Lower lobe of right lung (tissue), 2 donors: ENCODE results near the gene RPS6KA2. TPM values are rescaled to one million over a fixed set of nuclear protein-coding genes. Genes with fewer than 3 reads are reported as not detected.

Source experiments
- ATAC-seq, 2 donors: fragments of 200-7000 bp; cut with Tn5 transposase; one replicate each; pipeline ENCODE4 v1.9.1; 2020 to 2022; ENCODE audit warnings: mild to moderate bottlenecking in 2 of 2, moderate library complexity in 2 of 2
- DNase-seq: peaks from one replicate; pipeline ENCODE4 v3.0.0-alpha.2; 2020
- H3K27ac ChIP-seq: fragments of 200-600 bp; one replicate; pipeline ENCODE4 v1.8.0; 2022
- H3K27me3 ChIP-seq: fragments of 200-600 bp; one replicate; pipeline ENCODE4 v1.8.0; 2022; ENCODE audit warnings: low read depth
- H3K36me3 ChIP-seq: fragments of 200-600 bp; one replicate; pipeline ENCODE4 v1.8.0; 2022; ENCODE audit warnings: mild to moderate bottlenecking
- H3K4me1 ChIP-seq: fragments of 200-600 bp; one replicate; pipeline ENCODE4 v1.8.0; 2022
- H3K4me3 ChIP-seq: fragments of 200-600 bp; one replicate; pipeline ENCODE4 v1.8.0; 2022; ENCODE audit warnings: mild to moderate bottlenecking
- H3K9me3 ChIP-seq: fragments of 200-600 bp; one replicate; pipeline ENCODE4 v1.8.0; 2022
- intact Hi-C: fragments of 100-400 bp; cut with DNase I; formaldehyde crosslinking; loops from one replicate; pipeline ENCODE4 v1.11.0; 2022
- total RNA-seq: library from RNA; stranded (reverse); fragmentation: NEBNext Ultra II Directional; extraction: Animal tissue kit (Norgen Biotek cat#: 25700); gene quantifications from one replicate; pipeline ENCODE4 v1.2.1, GENCODE V29; 2021
- TF ChIP-seq, protein P1 (sequence below): fragments of 200-600 bp; IDR thresholded peaks from one replicate; pipeline ENCODE4 v1.8.0; 2022; ENCODE audit warnings: antibody characterized with exemption, mild to moderate bottlenecking
- donor health status: DM: no; HTN: yes; CAD: no; lungs with severe emphysema.

The RPS6KA2 gene
- total RNA-seq, 1 donor from 2014 or later = 102 TPM

DNA sequence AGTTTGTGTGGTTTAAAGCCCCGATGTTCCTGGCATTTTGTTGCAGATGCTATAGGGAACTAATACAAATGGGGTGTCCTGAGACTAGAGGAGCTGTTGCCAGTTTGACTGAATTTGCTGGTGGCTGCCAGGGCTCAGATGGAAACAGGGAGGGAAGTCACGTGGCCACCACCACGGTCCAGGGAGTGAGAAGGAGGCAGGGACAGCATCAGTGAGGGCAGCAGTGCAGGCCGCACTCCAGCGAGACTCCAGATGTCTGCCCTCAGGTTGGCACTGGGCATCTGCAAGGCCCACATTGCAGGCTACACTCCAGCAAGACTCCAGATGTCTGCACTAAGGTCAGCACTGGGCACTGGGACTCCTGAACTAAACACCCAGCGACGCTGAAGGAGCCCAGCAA lies 126.8 kb downstream of the RPS6KA2 start:
- ATAC-seq = no peak
- no peaks in the 10 kb centered on the region for H3K27me3 ChIP-seq
- TF ChIP-seq, protein P1, sequence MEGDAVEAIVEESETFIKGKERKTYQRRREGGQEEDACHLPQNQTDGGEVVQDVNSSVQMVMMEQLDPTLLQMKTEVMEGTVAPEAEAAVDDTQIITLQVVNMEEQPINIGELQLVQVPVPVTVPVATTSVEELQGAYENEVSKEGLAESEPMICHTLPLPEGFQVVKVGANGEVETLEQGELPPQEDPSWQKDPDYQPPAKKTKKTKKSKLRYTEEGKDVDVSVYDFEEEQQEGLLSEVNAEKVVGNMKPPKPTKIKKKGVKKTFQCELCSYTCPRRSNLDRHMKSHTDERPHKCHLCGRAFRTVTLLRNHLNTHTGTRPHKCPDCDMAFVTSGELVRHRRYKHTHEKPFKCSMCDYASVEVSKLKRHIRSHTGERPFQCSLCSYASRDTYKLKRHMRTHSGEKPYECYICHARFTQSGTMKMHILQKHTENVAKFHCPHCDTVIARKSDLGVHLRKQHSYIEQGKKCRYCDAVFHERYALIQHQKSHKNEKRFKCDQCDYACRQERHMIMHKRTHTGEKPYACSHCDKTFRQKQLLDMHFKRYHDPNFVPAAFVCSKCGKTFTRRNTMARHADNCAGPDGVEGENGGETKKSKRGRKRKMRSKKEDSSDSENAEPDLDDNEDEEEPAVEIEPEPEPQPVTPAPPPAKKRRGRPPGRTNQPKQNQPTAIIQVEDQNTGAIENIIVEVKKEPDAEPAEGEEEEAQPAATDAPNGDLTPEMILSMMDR = no peak
- intact Hi-C loops = no loop called here
- no peak overlapping the region for H3K4me3 ChIP-seq
- DNase-seq = no peak
- H3K27ac ChIP-seq = no peak overlapping the region
- peaks cover 96% of the 10 kb centered on the region for H3K36me3 ChIP-seq
- no peaks in the 10 kb centered on the region for H3K4me1 ChIP-seq
- no peaks in the 10 kb centered on the region for H3K9me3 ChIP-seq

DNA sequence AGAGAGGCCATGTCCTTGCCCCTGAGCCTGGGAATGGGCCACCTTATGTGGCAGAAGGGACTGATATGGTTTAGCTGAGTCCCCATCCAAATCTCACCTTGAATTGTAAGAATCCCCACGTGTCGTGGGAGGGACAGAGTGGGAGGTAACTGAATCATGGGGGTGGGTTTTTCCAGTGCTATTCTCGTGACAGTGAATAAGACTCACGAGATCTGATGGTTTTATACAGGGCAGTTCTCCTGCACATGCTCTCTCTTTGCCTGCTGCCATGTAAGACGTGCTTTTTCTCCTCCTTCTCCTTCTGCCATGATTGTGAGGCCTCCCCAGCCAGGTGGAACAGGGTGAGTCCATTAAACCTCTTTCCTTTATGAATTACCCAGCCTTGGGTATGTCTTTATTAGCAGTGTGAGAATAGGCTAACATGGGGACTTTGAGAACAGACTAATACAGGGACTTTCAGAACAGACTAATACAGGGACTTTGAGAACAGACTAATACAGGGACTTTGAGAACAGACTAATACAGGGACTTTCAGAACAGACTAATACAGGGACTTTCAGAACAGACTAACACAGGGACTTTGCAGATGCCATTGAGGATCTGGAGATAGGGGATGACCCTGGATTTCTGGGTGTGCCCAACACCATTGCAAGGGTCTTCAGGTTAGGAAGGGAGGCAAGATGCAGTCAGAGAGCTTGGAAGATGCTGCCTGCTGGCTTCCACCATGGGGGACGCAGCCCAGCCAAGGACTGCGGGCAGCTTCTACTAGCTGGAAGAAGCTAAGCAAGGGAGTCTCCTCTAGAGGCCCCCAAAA lies 127.5 kb downstream of the RPS6KA2 start:
- no peaks in the 10 kb centered on the region for H3K4me1 ChIP-seq
- intact Hi-C loops = no loop called here
- H3K27me3 ChIP-seq = no peaks in the 10 kb centered on the region
- H3K27ac ChIP-seq = no peak overlapping the region
- no peak for DNase-seq
- TF ChIP-seq, protein P1 = no peak
- no peak overlapping the region for H3K4me3 ChIP-seq
- peaks cover 96% of the 10 kb centered on the region for H3K36me3 ChIP-seq
- no peak for ATAC-seq
- H3K9me3 ChIP-seq = no peaks in the 10 kb centered on the region

DNA sequence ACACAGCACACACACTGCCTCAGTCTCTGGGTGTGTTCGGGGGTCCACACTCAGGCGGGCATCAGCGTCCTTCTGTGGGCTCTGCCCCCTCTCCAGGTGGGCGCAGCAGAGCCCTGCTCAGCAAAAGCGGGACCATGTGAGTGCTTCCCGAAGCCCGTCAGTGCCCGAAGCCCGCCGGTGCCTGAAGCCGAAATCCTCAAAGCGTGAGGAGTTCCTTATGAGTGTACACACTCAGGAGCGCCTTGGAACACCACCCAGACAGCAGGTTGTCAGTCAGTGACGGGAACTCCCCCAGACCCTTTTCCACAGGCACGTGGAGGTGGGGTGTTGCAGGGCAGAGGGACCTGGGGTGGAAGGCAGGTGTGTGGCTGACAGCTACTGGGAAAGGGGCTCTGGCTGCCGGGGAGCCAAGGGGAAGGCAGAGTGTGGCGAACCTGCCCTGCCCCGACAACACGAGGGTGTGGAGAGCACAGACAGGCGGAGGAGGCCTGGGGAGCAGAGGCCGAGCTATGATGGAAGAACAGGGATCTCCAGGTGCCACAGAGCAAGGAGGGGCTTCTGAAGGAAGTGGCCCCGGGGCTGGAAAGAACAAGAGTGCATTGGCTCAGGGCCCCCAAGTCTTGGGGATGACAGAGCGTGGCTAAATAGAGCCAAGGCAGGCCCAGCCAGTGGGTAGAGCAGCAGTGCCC lies 128.2 kb downstream of the RPS6KA2 start:
- H3K4me3 ChIP-seq = no peak overlapping the region
- H3K4me1 ChIP-seq = no peaks in the 10 kb centered on the region
- TF ChIP-seq, protein P1 = no peak
- ATAC-seq (no peak), DNase-seq (no peak)
- H3K27ac ChIP-seq = no peak overlapping the region
- peaks cover 96% of the 10 kb centered on the region for H3K36me3 ChIP-seq
- intact Hi-C loops = no loop called here
- H3K27me3 ChIP-seq = no peaks in the 10 kb centered on the region
- H3K9me3 ChIP-seq = no peaks in the 10 kb centered on the region

DNA sequence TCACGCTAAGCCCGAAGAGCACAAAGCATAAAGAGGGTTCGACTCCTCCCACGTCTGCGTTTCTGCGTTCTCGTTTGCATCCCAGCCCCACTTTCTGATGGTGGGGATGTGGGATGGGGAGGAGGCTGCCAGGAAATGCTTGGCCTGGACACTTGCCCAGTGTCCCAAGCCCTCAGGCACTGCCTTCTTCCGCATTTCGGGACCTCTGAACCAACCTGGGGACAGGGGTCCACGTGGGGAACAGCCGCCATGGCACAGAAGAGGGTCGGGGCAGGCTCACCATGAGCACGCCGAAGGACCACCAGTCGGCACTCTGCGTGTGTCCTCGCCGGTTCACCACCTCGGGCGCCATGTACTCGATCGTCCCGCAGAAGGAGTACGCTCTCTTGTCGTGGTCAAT lies 128.8 kb downstream of the RPS6KA2 start:
- DNase-seq (no peak), ATAC-seq (no peak)
- Histone ChIP-seq H3K4me3 (no peak overlapping the region), H3K27ac (no peak overlapping the region), H3K9me3 (no peaks in the 10 kb centered on the region), H3K27me3 (no peaks in the 10 kb centered on the region), H3K4me1 (no peaks in the 10 kb centered on the region), H3K36me3 (peaks cover 96% of the 10 kb centered on the region)
- TF ChIP-seq, protein P1 = no peak
- intact Hi-C loops = no loop called here

DNA sequence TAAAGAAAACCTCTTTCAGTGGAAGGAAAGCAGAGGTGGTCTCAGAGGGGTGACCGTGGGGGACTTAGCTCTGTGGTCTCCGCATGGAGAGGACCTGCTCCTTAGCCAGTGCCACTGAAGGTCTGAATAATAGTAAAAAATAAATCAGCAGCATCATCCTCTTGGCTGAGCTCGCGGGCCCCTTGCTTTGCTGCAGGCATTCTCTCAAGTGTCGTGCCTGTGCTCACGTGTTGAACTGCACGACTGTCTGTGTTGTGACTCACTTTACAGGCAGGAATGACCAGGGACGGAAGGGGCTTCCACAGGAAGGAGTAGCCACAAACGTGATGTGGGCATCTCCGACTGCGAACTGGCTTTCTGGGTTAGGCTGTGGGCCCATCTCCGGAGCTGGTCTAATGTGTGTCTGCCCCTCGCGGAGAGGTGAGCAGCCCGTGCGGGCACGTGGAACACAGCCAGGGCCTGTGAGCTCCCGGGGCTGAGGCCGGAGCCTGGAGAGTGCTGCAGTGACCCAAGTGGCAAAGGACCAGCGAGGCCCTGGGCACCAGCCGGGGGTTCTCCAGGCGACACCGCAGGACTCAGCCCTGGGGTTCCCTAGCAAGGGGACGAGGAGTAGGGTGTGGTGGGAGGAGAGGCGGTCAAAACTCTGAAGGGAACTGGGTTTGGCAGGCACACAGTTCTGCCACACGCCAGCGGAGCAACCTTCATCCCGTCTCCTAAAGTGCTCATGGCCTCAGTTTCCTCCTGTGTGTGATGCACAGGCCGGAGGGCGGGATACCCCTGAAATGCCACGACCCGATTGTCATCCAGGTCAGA lies 129.8 kb downstream of the RPS6KA2 start:
- TF ChIP-seq, protein P1 = no peak
- peaks cover 87% of the 10 kb centered on the region for H3K36me3 ChIP-seq
- no peak overlapping the region for H3K27ac ChIP-seq
- H3K27me3 ChIP-seq = no peaks in the 10 kb centered on the region
- no peak for DNase-seq
- ATAC-seq = no peak
- intact Hi-C loops = no loop called here
- H3K9me3 ChIP-seq = no peaks in the 10 kb centered on the region
- no peak overlapping the region for H3K4me3 ChIP-seq
- H3K4me1 ChIP-seq = no peaks in the 10 kb centered on the region
